Transverse colon (tissue), 4 donors: ENCODE results near the gene AATK.

ENCODE experiments used
- EP300 ChIP-seq: sonication (generic); formaldehyde crosslinking; IDR thresholded peaks from one replicate; pipeline ENCODE4 v1.6.1; 2017; ENCODE audit warnings: antibody characterized with exemption, low read depth
- POLR2A ChIP-seq: fragments of 450-650 bp; IDR thresholded peaks from one replicate; pipeline ENCODE4 v1.6.1; 2016; ENCODE audit warnings: antibody characterized with exemption, mild to moderate bottlenecking, moderate library complexity
- POLR2AphosphoS5 ChIP-seq, 3 donors: sonication (generic); formaldehyde crosslinking; IDR thresholded peaks; one replicate each; pipeline ENCODE4 v1.6.1; 2016; ENCODE audit warnings: antibody characterized with exemption in 3 of 3
- TF ChIP-seq, protein P1 (sequence below), 5 experiments: fragments of 200-600 bp in 3 of 5; fragments of 450-650 bp in 2 of 5; sonication (generic) in 3 of 5; IDR thresholded peaks; 1 replicate in 2 of 5; 2 replicates in 3 of 5; pipeline ENCODE4 v1.5.1; 2016 to 2017; ENCODE audit warnings: antibody characterized with exemption in 5 of 5, inconsistent platforms in 3 of 5, mild to moderate bottlenecking in 2 of 5, moderate library complexity in 1 of 5

DNA sequence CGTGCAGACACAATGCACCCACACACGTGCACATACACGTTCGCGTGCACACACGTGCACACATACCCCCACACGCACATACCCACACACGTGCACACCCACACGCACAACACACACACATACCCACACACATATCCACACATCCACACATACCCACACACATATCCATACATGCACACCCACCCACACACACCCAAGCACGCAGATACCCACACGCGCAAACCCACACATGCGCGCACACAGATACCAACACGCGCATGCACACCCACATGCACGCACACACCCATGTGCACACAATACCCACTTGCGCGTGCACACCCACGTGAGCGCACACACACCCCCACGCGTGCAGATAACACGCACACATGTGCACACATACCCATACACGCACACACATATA, 27.5 kb downstream of the AATK start:
- TF ChIP-seq, protein P1, sequence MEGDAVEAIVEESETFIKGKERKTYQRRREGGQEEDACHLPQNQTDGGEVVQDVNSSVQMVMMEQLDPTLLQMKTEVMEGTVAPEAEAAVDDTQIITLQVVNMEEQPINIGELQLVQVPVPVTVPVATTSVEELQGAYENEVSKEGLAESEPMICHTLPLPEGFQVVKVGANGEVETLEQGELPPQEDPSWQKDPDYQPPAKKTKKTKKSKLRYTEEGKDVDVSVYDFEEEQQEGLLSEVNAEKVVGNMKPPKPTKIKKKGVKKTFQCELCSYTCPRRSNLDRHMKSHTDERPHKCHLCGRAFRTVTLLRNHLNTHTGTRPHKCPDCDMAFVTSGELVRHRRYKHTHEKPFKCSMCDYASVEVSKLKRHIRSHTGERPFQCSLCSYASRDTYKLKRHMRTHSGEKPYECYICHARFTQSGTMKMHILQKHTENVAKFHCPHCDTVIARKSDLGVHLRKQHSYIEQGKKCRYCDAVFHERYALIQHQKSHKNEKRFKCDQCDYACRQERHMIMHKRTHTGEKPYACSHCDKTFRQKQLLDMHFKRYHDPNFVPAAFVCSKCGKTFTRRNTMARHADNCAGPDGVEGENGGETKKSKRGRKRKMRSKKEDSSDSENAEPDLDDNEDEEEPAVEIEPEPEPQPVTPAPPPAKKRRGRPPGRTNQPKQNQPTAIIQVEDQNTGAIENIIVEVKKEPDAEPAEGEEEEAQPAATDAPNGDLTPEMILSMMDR (IDR thresholded peaks at IDR 0.05): no peak
- TF ChIP-seq POLR2A: no peak
- no peak for TF ChIP-seq EP300
- no peak for TF ChIP-seq POLR2AphosphoS5 (IDR thresholded peaks at IDR 0.05)
